K562 (cell line): ENCODE measurements around the gene WWOX. TPM values are rescaled to one million over a fixed set of nuclear protein-coding genes. Genes with fewer than 3 reads are reported as not detected.

Experiments
- ATAC-seq: fragments of 200-7000 bp; cut with Tn5 transposase; 3 replicates; pipeline ENCODE4 v1.9.1; 2020; ENCODE audit warnings: moderate library complexity
- BruUV-seq: library from RNA; stranded (reverse); fragments of 400-500 nt; replicated peaks from 2 replicates; lab custom pipeline; 2021; lab: Mats Ljungman, UMichigan
- CTCF ChIA-PET: fragments of 300-600 bp; formaldehyde crosslinking; extraction: SDS; loops from one replicate; lab custom pipeline; 2021; ENCODE audit warnings: low intra/inter-chr PET ratio; lab: Yijun Ruan, JAX
- POLR2A ChIA-PET: fragments of 300-600, 350-650 bp; sonication (Branson Sonifier 250); formaldehyde crosslinking; extraction: SDS; loops from one replicate; lab custom pipeline; 2021; ENCODE audit warnings: antibody characterized with exemption, inconsistent platforms; lab: Yijun Ruan, JAX
- DNase-seq, 4 experiments: peaks; one replicate each; pipeline versions ENCODE4 v3.0.0 to v3.0.0-alpha.2; 2011 to 2018; ENCODE audit warnings: low spot score in 3 of 4, mixed read lengths in 3 of 4; ENCODE audit errors: extremely low read depth in 1 of 4
- FAIRE-seq: peaks from 2 replicates; lab custom pipeline; 2011; peaks lifted over from hg19 to GRCh38; lab: Jason Lieb, UNC
- H2AFZ ChIP-seq: 2 replicates; pipeline ENCODE4 v1.6.0; 2011; ENCODE audit warnings: low read depth, low read length, control low read depth, inconsistent platforms
- H3K27ac ChIP-seq: fragments of 200-600 bp; 3 replicates; pipeline ENCODE4 v1.8.0; 2011; ENCODE audit warnings: low read depth, mild to moderate bottlenecking, control low read depth, inconsistent platforms, low read length, moderate library complexity, mixed read lengths; ENCODE audit errors: extremely low read depth
- H3K27me3 ChIP-seq, 2 experiments: fragments of 300-600 bp in 1 of 2; 2 replicates in 1 of 2; 3 replicates in 1 of 2; pipeline versions ENCODE4 v1.6.0 to v1.8.0; 2011; ENCODE audit warnings: inconsistent platforms in 2 of 2, low read length in 2 of 2, mild to moderate bottlenecking in 1 of 2, mixed read lengths in 1 of 2, moderate library complexity in 1 of 2; ENCODE audit not compliant: control insufficient read depth in 2 of 2, insufficient read depth in 2 of 2
- H3K36me3 ChIP-seq: fragments of 300-600 bp; 3 replicates; pipeline ENCODE4 v1.8.0; 2011; ENCODE audit warnings: mild to moderate bottlenecking, low read length, inconsistent platforms; ENCODE audit not compliant: control insufficient read depth, insufficient read depth
- H3K4me1 ChIP-seq, 2 experiments: fragments of 200-600 bp in 1 of 2; replicated peaks in 1 of 2; 2 replicates in 1 of 2; 3 replicates in 1 of 2; pipeline versions ENCODE4 v1.5.1 to v1.8.0; 2011; ENCODE audit warnings: inconsistent platforms in 2 of 2, low read length in 2 of 2, mild to moderate bottlenecking in 1 of 2, mixed read lengths in 1 of 2, moderate library complexity in 1 of 2; ENCODE audit not compliant: control insufficient read depth in 2 of 2, insufficient read depth in 2 of 2
- H3K4me2 ChIP-seq: 2 replicates; pipeline ENCODE4 v1.6.1; 2011; ENCODE audit warnings: low read length, control low read depth, inconsistent platforms, mixed read lengths; ENCODE audit not compliant: insufficient read depth
- H3K4me3 ChIP-seq: fragments of 200-600 bp; sonication (generic), shearing (Covaris generic); 2 replicates; pipeline ENCODE4 v1.5.1; 2016; ENCODE audit warnings: control low read depth, inconsistent platforms
- H3K79me2 ChIP-seq: fragments of 200-600 bp; 3 replicates; pipeline ENCODE4 v1.8.0; 2011; ENCODE audit warnings: low read length, inconsistent platforms; ENCODE audit not compliant: control insufficient read depth, insufficient read depth
- H3K9ac ChIP-seq, 2 experiments: 2 replicates each; pipeline versions ENCODE4 v1.6.0 to v1.6.1; 2011; ENCODE audit warnings: low read depth in 2 of 2, low read length in 2 of 2, control low read depth in 1 of 2, inconsistent platforms in 1 of 2, mild to moderate bottlenecking in 1 of 2, mixed read lengths in 1 of 2; ENCODE audit not compliant: insufficient read depth in 1 of 2
- H3K9me1 ChIP-seq: one replicate; pipeline ENCODE4 v1.6.0; 2011; ENCODE audit warnings: inconsistent platforms, mild to moderate bottlenecking, low read length, moderate library complexity; ENCODE audit not compliant: control insufficient read depth, insufficient read depth
- H3K9me3 ChIP-seq: replicated peaks from 2 replicates; pipeline ENCODE4 v1.5.1; 2011; ENCODE audit warnings: low read depth, low read length, inconsistent platforms; ENCODE audit not compliant: control insufficient read depth, insufficient read depth
- H4K20me1 ChIP-seq: replicated peaks from 2 replicates; pipeline ENCODE4 v1.6.1; 2011; ENCODE audit warnings: low read length, inconsistent platforms, mixed read lengths; ENCODE audit not compliant: control insufficient read depth, insufficient read depth
- EP400 ChIP-seq: fragments of 450-650 bp; IDR thresholded peaks from 2 replicates; pipeline ENCODE4 v1.6.1; 2017; ENCODE audit warnings: antibody characterized with exemption, mild to moderate bottlenecking, moderate library complexity
- ETS2 ChIP-seq: IDR thresholded peaks from 2 replicates; pipeline ENCODE4 v1.6.1; 2016; ENCODE audit warnings: borderline replicate concordance, missing genetic modification characterization, mild to moderate bottlenecking, moderate library complexity, missing compliant biosample characterization; ENCODE audit not compliant: poor library complexity, severe bottlenecking
- FOXA1 ChIP-seq: fragments of 450-650 bp; IDR thresholded peaks from 2 replicates; pipeline ENCODE4 v1.6.1; 2016; ENCODE audit warnings: mild to moderate bottlenecking, borderline replicate concordance
- FOXP1 ChIP-seq: sonication (generic); formaldehyde crosslinking; IDR thresholded peaks from 2 replicates; pipeline ENCODE4 v1.8.0; 2022; ENCODE audit warnings: mild to moderate bottlenecking, missing genetic modification reagents
- MYNN ChIP-seq, 2 experiments: sonication (generic); formaldehyde crosslinking in 1 of 2; IDR thresholded peaks; 2 replicates each; pipeline versions ENCODE4 v1.5.0 to v1.6.1; 2016 to 2020; ENCODE audit warnings: antibody characterized with exemption in 1 of 2, missing genetic modification reagents in 1 of 2
- NR1H2 ChIP-seq: sonication (generic); formaldehyde crosslinking; IDR thresholded peaks from 2 replicates; pipeline ENCODE4 v1.4.0; 2020; ENCODE audit warnings: mild to moderate bottlenecking, missing genetic modification reagents
- TOE1 ChIP-seq, 2 experiments: fragments of 450-650 bp in 1 of 2; sonication (generic) in 1 of 2; formaldehyde crosslinking in 1 of 2; IDR thresholded peaks; 2 replicates each; pipeline versions ENCODE4 v1.7.1 to v1.8.0; 2016 to 2022; ENCODE audit warnings: borderline replicate concordance in 2 of 2, mild to moderate bottlenecking in 2 of 2, antibody characterized with exemption in 1 of 2, inconsistent platforms in 1 of 2, low read depth in 1 of 2, missing genetic modification reagents in 1 of 2, moderate library complexity in 1 of 2
- WGBS: fragments of 100-300 bp; shearing (Covaris generic); methylation state at CpG from one replicate; pipeline ENCODE4 v1.1.6; 2016; ENCODE audit warnings: low coverage, mixed read lengths; ENCODE audit not compliant: insufficient coverage; ENCODE audit errors: missing lambda C conversion rate; 5-methylcytosine and 5-hydroxymethylcytosine counted together
- in situ Hi-C: fragments of 300-500 bp; cut with MboI; formaldehyde crosslinking; loops from 4 replicates; pipeline ENCODE4 v1.15.0; 2018; ENCODE audit warnings: inconsistent platforms, mixed read lengths
- intact Hi-C: fragments of 100-400 bp; cut with micrococcal nuclease; formaldehyde crosslinking; loops from 2 replicates; pipeline ENCODE4 v1.14.2; 2022
- polyA plus RNA-seq, 8 experiments: library from polyadenylated mRNA; depleted of rRNA in 4 of 8; stranded (reverse) in 5 of 8; unstranded in 3 of 8; fragments of >200 nt; fragmentation: Nextera tagmentation in 2 of 8; fragmentation: Illumina TruSeq in 1 of 8; extraction: Ambion mirVana in 2 of 8; extraction: Trizol in 1 of 8; gene quantifications; 2 replicates each; pipeline versions ENCODE4 v1.2.1 to v1.2.3, GENCODE V29; 2011 to 2014; ENCODE audit warnings: inconsistent platforms in 1 of 8, missing spikeins in 1 of 8
- total RNA-seq, 7 experiments: library from RNA; depleted of rRNA in 6 of 7; stranded (reverse); fragments of >200 nt in 6 of 7; fragmentation: Illumina TruSeq in 2 of 7; extraction: Trizol in 2 of 7; gene quantifications; 2 replicates each; pipeline versions ENCODE4 v1.2.1 to v1.2.3, GENCODE V29; 2011 to 2021; ENCODE audit warnings: low replicate concordance in 1 of 7
- TF ChIP-seq, protein P1 (sequence below): fragments of 450-650 bp; formaldehyde crosslinking; IDR thresholded peaks from 2 replicates; pipeline ENCODE4 v1.4.0; 2022; ENCODE audit warnings: missing genetic modification characterization
- TF ChIP-seq, protein P2 (sequence below): fragments of 250-450 bp; sonication (Bioruptor Pico); IDR thresholded peaks from 2 replicates; pipeline ENCODE4 v1.4.0; 2020

The WWOX gene
- total and polyA plus RNA-seq, 9 of the 15 experiments (the other 6 are each of a cell fraction or from before 2014, with no cell fraction given): 1.6 to 22.7 (median 8.1) TPM

DNA sequence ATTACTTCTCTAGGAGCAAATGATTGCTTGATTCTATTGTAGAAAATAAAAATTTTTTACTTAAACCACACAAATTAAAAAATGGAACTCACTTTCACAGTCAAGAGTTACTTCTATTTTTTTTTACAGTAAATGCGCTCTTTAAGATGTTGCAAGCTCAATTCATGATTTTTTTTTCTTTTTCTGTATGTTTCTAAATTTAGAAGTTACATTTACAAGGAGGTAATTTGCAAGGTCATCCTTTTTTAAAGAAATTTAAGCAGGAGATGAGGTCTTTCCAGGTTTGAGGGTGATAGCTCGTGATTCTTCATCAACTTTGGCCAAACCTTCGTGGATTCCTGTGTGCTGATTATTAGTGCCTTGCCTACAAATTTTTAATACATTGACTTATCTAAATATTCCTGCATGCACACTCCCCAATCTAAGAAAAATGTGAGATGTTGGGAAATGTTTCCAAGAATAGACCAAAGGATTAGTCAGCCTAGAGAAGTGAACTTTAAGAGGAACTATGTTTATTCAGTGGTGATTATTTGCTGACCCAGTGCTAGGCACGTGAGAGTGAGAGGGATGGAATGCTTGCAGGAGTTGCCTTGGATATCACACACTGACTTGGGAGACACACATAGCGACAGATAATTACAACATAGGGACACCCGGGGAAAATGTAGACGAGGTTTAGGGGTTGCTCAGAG lies 1071.2 kb downstream of the WWOX start (continued):
- TF ChIP-seq NR1H2 (CRISPR knock-in tag): no peak
- no peak for TF ChIP-seq EP400

DNA sequence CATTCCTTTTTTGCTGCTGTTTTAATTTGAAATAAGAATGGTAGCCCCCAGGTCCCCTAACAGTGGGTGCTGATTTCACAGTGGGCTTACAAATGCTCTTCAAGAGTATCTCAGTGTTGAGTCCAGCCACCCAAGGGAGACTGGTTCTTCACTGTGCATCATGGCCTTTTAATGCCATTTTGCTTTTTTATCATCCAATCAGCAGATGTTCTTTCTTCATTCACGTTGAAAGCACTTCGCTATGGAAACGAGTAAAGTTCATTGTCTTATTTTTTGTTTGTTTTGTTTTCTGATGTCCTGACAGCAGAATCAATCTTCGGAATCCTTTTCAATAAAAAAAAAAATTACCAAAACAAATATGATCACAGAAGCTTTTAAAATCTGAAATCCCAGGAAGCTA lies 1072.0 kb downstream of the WWOX start:
- no peaks in the 10 kb centered on the region for H4K20me1 ChIP-seq
- no peak overlapping the region for H2AFZ ChIP-seq
- H3K4me2 ChIP-seq: no peak overlapping the region
- no peak overlapping the region for H3K27ac ChIP-seq
- FAIRE-seq (no peak), DNase-seq (no peak)
- H3K9me1 ChIP-seq: no peaks in the 10 kb centered on the region
- H3K9ac ChIP-seq: no peak overlapping the region
- CTCF ChIA-PET: no interaction called here
- in situ Hi-C loops (no loop called here), intact Hi-C loops (no loop called here)
- POLR2A ChIA-PET: interaction anchor here (0.7 kb wide), 1 partner anchor 12 kb away, joined by 3 read pairs; no protein-coding TSS in a partner anchor
- H3K4me1 ChIP-seq: no peaks in the 10 kb centered on the region
- no peaks in the 10 kb centered on the region for H3K9me3 ChIP-seq
- TF ChIP-seq, protein P1, sequence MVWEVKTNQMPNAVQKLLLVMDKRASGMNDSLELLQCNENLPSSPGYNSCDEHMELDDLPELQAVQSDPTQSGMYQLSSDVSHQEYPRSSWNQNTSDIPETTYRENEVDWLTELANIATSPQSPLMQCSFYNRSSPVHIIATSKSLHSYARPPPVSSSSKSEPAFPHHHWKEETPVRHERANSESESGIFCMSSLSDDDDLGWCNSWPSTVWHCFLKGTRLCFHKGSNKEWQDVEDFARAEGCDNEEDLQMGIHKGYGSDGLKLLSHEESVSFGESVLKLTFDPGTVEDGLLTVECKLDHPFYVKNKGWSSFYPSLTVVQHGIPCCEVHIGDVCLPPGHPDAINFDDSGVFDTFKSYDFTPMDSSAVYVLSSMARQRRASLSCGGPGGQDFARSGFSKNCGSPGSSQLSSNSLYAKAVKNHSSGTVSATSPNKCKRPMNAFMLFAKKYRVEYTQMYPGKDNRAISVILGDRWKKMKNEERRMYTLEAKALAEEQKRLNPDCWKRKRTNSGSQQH (CRISPR knock-in tag): no peak
- TF ChIP-seq ETS2 (tag) (no peak), MYNN (IDR thresholded peaks at IDR 0.05) (no peak), MYNN (CRISPR knock-in tag; IDR thresholded peaks at IDR 0.05) (no peak), TOE1 (IDR thresholded peaks at IDR 0.05; ENCODE audit: borderline replicate concordance) (no peak), TOE1 (CRISPR knock-in tag; IDR thresholded peaks at IDR 0.05; ENCODE audit: borderline replicate concordance, low read depth) (no peak), FOXA1 (no peak), FOXP1 (no peak)
- TF ChIP-seq, protein P2, sequence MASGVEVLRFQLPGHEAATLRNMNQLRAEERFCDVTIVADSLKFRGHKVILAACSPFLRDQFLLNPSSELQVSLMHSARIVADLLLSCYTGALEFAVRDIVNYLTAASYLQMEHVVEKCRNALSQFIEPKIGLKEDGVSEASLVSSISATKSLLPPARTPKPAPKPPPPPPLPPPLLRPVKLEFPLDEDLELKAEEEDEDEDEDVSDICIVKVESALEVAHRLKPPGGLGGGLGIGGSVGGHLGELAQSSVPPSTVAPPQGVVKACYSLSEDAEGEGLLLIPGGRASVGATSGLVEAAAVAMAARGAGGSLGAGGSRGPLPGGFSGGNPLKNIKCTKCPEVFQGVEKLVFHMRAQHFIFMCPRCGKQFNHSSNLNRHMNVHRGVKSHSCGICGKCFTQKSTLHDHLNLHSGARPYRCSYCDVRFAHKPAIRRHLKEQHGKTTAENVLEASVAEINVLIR (CRISPR knock-in tag): no peak
- TF ChIP-seq, all 486 proteins: peak for 0
- H3K36me3 ChIP-seq: no peaks in the 10 kb centered on the region
- H3K79me2 ChIP-seq: no peaks in the 10 kb centered on the region
- no peak overlapping the region for H3K4me3 ChIP-seq
- ATAC-seq: no peak
- no TSS peak for BruUV-seq
- no peaks in the 10 kb centered on the region; a peak in 2 of 5 replicates for H3K27me3 ChIP-seq
- 0% methylated on average over 4 of the region's 4 CpGs for WGBS
